ENCODE data around the gene TEAD3.

TEAD3 gene

DNA sequence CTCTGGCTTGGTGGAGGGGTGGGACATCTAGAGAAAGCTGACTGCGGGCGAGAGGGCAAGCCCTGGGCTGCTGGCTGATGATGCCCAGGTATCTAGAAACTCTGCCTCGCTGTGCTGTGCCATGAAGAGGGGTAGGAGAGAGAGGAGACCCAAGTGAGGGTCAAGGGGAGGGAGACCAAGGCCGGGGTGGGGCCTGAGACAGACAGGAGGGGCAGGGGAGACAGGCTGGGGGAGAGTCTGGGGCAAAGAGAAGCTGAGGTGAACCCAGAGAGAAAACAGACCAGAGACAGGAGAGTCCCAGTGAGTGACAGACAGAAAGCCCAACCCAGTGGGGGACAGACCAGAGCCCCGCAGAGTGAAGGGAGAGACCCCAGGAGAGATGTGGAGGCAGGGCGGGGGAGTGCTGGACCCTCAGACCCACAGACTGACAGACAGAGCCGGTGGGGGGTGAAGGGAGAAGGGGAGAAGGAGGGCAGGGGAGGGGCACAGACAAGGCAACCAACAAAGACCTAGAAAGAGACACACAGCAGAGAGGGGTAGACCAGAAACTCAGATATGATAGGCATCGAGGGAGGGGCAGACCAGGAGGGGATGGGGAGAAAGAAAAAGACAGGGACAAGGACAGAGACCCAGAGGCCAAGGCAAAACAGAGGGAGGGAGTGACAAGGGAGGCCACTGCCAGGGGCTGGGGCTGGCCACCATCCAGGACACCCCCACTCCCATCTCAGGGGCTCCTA, 5.9 kb downstream of the TEAD3 start:
- no peak for DNase-seq

DNA sequence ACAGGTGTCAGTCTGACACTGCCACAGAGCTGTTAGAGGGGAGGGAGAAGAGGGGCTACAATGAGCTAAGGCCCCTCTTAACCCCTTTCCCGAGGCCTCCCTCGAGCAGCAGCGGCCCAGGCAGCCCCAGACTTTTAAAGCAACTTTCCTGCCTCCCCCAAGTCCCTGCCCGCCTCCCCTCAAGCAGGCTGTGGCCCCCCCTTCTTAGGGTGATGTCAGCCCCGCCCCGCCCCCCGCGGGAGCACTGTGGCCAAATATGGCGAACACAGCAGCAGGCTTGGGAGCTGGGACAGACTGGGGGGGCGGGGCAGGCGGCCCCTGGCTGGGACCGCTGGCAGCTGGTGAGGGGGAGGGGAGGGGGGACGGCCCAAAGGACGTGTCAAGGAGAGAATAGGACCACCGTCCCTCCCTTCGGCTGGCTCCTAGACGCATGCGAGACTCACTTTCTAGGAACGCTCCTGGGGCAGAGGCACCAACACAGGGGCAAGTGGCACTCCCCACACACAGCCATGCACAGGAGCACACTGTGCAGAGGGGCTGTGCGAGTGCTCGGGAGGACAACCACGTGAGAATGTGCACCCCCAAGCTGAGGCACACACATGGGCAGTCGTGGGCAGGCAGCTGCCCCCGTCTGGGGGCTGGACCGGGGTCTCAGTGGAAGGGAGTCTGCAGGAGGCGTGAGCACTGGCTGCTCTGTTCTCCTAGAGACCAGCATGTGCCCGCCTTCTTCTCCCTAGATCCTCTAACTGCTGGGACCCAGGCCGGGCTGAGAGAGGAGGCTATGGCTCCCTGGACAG, 6.7 kb downstream of the TEAD3 start:
- DNase-seq = no peak

GRCh38 chr6:35489066-35489465, 7.8 kb downstream of the TEAD3 start:
- DNase-seq = no peak

- DNase-seq = no peak
Measured at GRCh38 chr6:35488517-35488862, 8.4 kb downstream of the TEAD3 start.

- no peak for DNase-seq
Measured at GRCh38 chr6:35487658-35488516, 9.0 kb downstream of the TEAD3 start.

DNA sequence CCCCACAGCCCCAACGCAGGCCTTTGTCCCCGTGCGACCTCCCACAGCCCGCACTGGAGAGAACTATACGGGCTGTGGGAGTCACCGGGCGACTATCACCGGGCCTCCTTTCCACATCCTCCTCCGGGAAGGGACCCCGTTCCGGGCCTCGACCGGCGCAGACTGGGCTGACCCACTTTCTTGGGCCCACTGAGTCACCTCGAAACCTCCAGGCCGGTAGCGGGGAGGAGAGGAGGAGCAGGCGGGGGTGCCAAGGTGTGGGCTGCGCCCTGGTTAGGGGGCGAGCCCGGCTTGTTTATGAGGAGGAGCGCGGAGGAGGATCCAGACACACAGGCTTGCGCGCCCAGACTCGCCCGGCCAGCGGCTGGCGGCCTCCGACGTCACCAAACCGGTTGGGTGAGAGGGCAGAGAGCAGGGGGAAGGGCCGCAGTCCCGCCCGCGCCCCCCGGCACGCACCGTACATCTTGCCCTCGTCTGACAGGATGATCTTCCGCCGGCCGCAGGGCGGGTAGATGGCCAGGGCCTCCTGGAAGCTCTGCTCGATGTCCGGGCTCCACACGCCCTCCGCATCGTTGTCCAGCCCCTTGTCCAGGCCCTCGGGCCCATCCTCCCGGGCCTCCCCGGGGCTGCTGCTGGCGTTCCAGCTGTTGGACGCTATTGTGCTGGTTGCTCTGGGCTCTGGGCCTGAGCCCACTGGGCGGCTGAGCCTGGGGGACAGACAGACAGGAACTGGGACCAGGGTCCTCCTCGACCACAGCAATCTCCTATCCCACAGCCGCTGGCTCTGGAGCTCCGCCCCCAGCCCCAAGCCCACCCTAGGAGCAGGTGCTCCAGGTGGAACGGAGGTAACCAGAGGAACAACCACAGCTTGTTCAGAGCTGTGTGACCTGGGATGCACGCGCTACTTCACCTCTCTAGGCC, 10.6 kb downstream of the TEAD3 start:
- no peak for DNase-seq

- DNase-seq = no peak
Measured at GRCh38 chr6:35485402-35485877, 11.4 kb downstream of the TEAD3 start.

DNA sequence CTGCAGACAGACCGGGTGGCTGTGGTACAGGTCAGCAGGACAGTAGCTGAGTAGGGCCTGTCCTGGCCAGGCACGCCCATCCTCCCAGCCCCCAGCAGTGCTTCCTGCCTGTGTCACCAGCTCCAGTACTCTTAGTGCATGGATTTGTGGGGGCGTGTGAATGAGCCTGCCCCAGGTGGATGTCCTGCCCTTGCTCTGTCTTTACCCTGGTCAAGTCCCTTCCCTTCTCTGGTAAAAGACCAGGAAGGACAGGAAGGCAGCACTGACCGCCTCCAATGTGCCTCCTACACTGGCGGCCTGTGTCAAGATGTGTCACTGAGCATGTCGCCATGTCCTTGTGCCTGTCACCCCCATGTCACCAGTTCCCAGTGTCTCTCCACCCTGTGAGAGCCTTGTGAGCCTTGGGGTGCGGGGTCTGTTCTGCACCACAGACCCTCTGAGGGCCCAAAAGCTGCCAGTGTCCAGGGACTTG, 11.9 kb downstream of the TEAD3 start:
- DNase-seq = no peak

DNA sequence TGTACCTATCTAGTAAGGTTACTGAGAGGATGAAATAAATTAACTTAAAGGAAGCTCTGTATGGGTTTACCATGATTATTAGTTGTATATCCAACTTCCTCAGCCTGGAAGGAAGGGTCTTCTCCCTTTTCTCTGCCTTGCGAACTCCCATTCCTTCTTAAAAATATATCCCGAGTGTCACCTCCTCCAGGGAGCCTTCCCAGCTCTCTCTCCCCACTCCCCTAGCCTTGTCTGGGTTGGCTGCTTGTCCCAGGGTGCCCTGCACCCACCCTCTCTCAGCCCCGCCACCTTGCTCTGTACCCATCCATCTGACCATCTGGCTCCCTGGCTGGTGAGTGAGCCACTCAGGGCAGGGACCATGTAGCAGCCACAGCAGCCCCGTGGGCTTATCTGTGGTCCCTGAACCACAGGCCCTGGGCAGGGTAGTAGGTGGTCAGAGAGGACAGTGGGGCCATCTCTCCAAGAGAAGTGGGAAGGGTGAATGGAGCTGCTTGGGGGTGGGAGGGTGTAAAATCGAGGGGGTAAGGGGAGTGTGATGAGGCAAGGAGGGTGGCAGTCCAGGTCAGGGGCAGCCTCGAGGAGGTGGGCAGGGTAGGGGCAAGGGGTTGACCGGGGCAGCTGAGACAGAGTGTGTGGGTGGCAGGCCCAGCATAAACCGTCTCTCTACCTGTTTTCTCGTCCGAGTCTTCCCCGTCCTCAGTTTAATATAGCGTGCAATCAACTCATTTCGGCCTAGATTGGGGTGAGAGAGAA, 12.8 kb downstream of the TEAD3 start:
- DNase-seq = no peak

DNA sequence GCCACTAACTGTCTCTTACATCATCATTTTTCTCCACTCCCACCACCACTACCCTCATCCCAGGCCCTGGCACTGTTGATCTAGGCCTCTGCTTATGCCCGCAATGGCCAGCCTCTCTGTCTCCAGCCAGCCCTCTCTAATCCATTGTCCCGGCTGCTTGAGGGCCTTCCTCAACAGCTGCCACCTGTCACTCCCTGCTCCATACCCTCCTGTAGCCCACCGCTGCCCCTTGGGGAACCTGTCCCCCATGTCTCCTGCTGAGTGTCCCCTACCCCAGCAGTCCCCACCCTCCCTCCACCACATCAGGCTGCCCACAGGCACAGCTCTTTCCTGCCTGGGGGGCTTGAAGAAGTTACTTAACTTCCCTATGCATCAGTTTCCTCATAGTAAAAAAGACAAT, 13.4 kb downstream of the TEAD3 start:
- no peak for DNase-seq

GRCh38 chr6:35483062-35483461, 13.8 kb downstream of the TEAD3 start:
- DNase-seq = no peak

DNA sequence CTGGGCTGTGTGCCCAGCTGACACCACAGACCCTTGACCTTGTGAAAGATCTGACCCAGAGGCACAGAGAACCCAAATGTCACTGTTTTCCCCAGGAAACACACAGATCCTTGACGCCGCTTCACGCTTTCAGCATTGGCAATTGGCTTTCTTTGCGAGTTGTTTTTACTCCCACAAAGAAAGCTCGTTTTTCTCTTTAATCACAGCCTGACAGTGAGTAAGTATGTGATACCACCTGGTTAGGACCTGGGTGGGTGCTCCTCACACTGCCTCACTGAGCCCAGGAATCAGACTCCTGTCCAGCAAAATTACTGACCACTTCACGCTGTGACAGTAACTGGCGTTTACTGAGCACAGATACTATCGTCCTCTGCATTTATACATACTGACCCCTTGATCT, 15.7 kb downstream of the TEAD3 start:
- DNase-seq = no peak

- no peak for DNase-seq
Measured at GRCh38 chr6:35480176-35480575, 16.7 kb downstream of the TEAD3 start.

DNA sequence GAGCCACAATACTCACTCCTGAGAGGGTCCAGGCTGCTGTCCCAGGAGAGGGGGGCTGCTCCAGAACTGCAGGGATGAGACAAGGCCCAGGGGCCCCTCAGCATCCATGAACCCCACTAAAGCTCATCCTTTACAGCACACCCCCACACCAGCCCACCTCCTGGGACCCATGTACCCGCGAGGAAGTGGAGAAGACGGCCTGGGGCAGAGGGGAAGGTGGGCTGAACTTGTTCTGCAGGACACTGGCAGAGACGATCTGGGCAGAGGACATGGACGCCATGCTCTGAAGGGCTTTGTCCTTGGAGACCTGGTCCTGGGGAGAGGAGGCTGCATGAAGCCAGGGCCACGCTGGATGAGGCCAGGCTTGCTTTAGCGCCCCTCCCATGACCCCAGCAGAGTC, 18.6 kb downstream of the TEAD3 start:
- no peak for DNase-seq

GRCh38 chr6:35477551-35478179, 19.2 kb downstream of the TEAD3 start:
- no peak for DNase-seq

GRCh38 chr6:35477028-35477427, 19.9 kb downstream of the TEAD3 start:
- no peak for DNase-seq

GRCh38 chr6:35476004-35476403, 20.9 kb downstream of the TEAD3 start:
- no peak for DNase-seq

- DNase-seq = no peak
Measured at GRCh38 chr6:35475573-35475972, 21.3 kb downstream of the TEAD3 start.

DNA sequence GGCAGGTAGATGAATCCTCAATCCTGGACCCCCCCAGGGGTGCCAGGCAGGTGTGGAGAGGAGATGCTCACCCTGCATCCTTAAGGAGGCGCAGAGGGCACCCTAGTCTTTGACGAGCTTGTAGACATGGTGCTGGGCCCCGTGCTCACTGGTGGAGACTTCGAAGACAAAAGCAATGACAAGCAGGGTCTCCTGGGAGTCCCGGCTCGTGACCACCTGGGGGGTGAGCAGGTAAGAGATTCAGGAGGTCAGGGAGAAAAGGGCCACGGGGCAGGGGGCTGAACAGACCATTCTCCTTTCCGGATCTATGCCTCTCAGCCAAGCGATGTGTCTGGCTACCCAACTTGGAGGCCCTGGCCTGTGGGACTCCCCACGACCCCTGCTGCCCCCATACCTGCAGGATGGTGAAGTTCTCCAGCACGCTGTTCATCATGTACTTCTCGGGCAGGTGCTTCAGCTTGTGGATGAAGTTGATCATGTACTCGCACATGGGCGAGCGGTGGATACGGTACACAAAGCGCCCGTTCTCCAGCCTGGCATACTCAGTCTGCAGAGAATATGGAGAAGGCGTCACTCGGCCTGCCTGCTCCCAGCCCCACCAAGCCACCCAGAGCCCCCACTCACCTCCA, 21.8 kb downstream of the TEAD3 start:
- DNase-seq = no peak

DNA sequence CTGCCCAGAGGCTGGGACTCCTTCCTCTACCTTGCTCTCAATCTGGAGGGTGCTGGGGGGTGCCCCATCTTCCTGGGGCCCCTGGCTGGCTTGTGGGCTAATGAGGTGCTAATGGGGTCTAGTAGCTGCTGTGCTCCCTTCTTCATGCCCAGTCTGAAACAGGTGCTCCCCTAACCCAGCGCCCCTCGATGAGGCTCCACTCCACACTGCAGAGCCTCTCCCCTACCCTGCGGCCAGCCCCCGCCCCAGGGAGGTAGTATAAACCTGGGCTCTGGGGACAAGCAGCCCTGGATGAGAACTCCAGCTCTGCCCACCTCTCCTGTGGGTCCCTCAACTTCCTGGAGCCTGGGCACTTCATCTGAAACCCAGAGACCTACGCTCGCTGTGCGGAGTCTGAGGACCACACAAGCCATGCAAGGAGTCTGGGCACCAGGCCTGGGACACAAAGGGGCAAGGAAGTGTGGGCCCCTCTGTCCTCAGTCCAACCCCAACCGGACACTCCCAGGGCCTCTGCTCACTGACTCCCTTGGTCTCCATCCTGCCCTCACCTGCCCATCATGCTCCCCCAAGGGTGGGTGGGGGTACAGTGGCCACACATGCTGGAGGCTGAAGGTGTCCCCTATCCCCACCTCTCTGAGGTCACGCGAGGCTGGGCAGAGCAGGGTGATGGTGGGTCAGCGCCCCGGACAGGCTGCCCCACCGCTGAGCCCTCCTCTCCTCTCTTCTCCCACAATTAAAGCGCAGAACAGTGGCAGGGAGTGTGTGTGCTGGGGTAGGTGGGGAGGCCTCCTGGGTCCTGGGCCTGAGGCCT, 22.5 kb downstream of the TEAD3 start:
- DNase-seq = no peak
